OCI-LY7 (cell line): ENCODE measurements around the gene STIM1.

Source experiments
- EZH2phosphoT487 ChIP-seq: fragments of 200-600 bp; sonication (generic); IDR thresholded peaks from 2 replicates; pipeline ENCODE4 v1.6.1; 2018; ENCODE audit warnings: low read depth, borderline replicate concordance, mild to moderate bottlenecking, mixed run types, antibody characterized with exemption, low read length, moderate library complexity, mixed read lengths
- TF ChIP-seq, protein P1 (sequence below): fragments of 200-600 bp; sonication (generic); conservative IDR thresholded peaks from 2 replicates; pipeline ENCODE4 v1.5.1; 2014; ENCODE audit warnings: mild to moderate bottlenecking, antibody characterized with exemption, low read length, moderate library complexity, mixed read lengths

DNA sequence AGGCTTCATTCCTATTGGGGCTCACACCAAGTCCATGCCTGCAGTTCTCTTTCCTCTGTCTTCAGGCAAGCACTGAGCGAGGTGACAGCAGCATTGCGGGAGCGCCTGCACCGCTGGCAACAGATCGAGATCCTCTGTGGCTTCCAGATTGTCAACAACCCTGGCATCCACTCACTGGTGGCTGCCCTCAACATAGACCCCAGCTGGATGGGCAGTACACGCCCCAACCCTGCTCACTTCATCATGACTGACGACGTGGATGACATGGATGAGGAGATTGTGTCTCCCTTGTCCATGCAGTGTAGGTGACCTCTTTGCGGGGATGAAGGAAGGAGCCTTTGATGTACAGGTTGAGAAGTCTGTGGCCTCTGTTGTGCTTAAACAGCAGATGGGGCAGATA is 227.7 kb downstream of the STIM1 start:
- TF ChIP-seq, protein P1, sequence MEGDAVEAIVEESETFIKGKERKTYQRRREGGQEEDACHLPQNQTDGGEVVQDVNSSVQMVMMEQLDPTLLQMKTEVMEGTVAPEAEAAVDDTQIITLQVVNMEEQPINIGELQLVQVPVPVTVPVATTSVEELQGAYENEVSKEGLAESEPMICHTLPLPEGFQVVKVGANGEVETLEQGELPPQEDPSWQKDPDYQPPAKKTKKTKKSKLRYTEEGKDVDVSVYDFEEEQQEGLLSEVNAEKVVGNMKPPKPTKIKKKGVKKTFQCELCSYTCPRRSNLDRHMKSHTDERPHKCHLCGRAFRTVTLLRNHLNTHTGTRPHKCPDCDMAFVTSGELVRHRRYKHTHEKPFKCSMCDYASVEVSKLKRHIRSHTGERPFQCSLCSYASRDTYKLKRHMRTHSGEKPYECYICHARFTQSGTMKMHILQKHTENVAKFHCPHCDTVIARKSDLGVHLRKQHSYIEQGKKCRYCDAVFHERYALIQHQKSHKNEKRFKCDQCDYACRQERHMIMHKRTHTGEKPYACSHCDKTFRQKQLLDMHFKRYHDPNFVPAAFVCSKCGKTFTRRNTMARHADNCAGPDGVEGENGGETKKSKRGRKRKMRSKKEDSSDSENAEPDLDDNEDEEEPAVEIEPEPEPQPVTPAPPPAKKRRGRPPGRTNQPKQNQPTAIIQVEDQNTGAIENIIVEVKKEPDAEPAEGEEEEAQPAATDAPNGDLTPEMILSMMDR = no peak
- TF ChIP-seq EZH2phosphoT487 = no peak
